NCI-H69 (cell line): ENCODE measurements around the gene MEIS1.
A peak's percentile ranks its signal among the peaks of the same experiment; 100 is the strongest.
"Not testable (repeated sequence)": the region's sequence is repeated elsewhere in the genome, so short reads cannot be mapped to it uniquely, and the experiment has no call there.

Experiments
- DNase-seq: peaks from one replicate; lab custom pipeline; 2025; lab: John Stamatoyannopoulos, UW

Gene MEIS1

GRCh38 chr2:66467718-66468117, 32.8 kb downstream of the MEIS1 start:
- no peak for DNase-seq

DNA sequence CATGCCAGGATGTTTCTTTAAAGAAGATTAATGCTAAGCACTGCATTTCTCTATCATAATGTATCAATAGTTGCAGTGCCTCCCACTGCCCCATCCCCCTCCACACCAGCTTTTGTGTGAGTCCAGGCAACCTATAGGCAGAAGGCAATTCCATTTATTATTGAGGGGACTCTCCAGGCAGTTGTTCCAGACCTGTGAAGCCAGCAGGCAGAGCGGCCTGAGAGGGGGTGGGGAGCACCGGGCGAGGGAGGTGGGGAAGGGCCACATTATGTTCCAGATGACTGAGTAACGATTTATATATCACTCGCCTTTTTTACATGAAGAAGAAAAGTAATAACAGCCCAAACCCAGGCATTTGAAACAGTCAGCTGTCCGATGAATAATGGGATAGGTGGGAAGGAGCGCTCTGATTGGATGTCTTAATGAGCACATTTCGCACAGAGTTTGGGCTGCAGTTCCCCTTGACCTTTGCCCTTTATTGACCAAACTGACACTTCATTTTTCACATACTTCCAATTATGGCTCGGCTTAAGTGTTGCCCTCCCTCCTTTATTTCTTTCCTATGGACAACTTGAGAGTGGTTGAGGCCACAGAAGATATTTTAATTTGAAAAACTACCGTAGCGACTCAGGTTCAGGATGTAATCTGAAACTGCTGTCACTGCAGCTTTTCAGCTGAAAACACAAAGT, 34.4 kb downstream of the MEIS1 start:
- DNase-seq: no peak

- DNase-seq: peak; percentile 22
These were observed 35.3 kb downstream of the MEIS1 start for GRCh38 chr2:66470199-66470598.

DNA sequence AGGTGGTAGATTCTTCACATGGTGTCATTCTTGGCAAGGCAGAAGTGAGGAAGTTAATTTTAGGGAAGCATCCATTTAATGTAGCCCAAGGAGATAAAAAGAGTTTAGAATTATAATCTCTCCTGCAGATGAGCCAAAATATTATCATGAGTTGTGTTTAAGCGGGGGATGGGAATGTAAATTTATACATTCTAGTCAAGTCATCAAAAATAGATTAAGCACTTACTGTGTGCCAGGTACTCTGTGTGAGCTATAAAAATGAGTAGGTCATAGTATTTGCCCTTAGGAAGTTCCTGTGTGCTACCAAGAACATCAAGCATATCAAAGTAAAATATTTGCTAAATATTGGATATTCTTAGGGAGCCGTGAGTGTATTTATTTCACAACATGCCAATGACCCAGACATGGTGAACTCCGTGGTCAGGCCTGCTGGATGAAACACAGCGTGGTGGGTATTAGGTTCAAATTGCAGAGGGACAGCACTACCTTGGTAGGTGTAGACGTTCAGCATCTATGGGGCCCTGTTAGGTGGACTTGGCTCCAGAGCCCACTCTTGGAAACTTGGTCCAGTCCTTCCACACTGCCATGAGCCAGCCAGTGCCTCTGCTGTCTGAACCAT, 37.4 kb downstream of the MEIS1 start:
- DNase-seq: no peak

DNA sequence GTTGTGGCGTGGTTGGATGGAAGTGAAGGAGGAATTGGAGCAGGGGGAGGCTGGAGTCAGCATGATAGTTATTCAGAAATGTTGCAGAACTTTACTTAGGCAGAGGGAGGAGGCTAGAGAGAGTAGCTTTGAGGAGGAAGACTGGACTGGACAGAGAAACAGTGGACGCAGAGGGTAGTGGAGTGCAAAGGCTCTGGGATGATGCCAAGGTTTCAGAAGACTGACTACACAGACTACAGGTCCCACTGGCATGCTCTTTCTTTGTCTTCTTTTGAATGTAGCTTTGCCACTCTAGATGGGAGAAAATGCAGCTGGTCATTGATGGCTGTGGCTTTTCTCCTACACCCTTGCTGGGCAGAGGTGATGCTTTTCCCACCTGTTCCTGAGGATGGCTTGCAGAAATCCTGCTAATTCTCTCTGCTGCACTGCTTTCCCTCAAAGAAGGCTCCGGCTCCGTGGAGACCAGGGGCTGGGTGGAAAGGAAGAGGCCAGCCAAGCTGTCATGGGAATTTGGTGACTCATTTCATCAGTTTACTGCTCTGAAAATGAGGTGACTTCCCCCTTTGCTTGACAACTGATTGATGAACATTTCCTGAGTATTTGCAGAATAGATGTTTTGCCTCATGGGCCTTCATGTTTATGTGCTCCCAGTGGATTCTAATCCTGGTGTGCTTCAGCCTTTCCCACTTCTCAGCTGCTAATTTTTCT, 42.4 kb downstream of the MEIS1 start:
- DNase-seq: no peak

DNA sequence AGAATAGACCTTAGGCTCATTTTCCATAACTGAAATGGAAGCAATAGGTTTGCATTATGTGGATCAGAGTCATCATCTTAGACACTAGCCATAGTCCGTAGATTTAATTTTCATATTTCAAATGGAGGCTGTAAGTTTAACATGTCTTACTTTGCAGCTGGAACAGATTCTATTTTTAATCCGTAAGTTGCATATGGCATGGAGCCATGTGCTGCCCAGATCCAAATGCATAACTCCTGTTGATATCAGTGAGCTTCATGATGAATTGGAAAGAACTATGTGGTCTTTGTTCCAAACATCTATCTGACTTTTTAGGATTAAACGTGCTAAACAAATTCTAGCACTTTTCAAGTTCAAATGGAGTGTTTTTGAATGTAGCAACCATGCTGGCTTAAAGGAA, 43.4 kb downstream of the MEIS1 start:
- DNase-seq: no peak

DNA sequence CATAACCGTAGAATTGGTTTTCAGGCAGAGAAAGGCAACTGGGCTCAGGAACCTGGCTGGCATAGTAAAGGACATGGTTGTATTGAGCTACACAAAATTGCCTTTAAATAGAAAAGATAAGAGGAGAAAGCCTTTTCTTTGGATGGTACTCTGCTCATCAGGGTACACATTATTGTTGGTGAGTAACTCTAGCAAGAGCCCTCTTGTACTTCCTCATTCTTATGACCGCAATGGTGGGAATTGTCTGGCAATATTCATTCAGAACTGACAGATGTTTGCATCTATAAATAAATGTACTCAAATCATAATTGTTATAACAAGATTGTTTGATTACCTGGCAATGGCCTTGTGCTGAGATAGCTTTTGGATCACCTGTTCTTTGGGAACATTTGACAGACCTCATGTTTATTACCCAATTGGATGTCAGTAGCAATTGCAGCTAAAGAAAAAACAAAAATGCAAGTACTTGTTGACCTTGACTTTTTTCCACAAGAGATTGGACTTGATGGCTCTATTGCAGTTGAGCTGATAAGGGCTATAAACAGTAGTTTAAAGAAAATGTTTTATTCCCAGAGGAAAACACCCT, 43.9 kb downstream of the MEIS1 start:
- no peak for DNase-seq

- no peak for DNase-seq
These were observed 46.2 kb downstream of the MEIS1 start for GRCh38 chr2:66481100-66481549.

GRCh38 chr2:66485252-66485651, 50.3 kb downstream of the MEIS1 start:
- DNase-seq: not testable (repeated sequence)

DNA sequence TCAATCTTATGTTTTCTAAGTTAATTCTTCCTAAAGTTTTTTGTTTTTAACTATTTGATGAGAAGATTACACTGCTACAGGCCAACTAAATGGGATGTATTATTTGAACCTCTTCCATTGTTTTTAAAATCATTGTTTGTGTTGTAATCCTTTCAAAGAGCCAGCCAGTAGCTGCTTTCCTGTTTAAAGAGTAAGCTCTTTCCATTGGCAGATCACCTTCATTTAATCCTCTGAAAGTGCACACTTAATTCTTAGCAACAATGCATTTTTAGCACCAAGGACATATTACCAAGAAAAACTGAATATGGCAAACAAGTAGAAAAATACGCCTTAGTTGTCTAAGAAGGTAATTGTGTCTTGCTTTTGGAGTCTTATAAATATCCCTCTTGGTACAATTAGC, 54.0 kb downstream of the MEIS1 start:
- peak; percentile 71 for DNase-seq

DNA sequence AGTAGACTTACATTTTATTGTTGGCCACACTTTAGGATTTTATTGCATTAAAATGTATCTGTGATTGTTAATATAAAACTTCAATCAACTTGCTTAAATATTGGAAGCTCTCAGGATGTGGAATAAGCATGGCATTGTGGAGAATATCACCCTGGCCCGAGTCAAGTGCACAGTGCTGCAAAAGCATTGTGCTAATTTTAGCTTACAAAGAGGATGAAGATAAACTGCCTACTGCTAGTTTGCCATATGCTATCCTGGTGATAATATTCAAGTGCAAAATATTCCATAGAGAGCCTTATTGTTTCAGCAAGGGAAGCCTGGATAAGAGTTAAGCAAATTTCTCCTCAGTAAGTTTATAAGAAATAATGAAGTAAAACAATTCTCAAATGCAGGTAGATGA, 54.5 kb downstream of the MEIS1 start:
- peak; percentile 71 for DNase-seq

DNA sequence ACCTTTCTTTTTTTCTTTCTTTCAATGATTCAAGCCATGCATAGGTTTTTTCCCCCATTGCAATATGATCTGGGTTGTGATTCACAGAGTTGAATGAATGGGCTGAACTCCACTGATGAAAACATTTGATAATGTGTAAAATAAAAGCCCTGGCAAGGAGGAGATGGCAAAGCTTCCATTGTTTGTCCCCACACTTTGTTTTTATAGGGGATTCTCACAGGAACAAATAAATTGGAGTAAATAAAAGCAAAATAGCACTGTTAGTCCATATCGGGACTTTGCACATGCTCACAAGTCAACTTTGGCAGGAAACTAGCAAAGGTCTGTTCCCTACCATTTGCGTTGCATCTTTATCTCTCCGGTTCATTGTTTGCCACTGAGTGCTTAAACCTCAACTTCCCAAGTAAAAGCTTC, 55.7 kb downstream of the MEIS1 start:
- DNase-seq: peak; percentile 49

DNA sequence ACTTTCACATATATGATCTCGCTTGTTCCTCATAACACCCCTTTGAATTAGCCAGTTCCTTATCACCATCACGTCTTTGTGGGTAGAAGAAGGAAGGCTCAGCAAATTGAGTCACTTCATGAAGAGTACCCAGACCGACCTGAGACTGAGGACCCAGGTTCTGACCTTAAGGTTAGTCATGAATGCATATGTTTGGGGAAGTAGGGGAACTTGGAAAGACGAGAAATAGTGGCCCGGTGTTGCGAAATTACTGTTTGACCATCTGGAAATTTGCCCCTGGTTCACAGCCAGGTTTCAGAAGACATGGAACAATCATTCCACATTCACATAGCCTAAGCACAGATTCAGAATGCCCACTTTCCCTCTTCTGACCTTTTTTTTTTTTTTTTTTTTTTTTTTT, 59.8 kb downstream of the MEIS1 start:
- DNase-seq: no peak

DNA sequence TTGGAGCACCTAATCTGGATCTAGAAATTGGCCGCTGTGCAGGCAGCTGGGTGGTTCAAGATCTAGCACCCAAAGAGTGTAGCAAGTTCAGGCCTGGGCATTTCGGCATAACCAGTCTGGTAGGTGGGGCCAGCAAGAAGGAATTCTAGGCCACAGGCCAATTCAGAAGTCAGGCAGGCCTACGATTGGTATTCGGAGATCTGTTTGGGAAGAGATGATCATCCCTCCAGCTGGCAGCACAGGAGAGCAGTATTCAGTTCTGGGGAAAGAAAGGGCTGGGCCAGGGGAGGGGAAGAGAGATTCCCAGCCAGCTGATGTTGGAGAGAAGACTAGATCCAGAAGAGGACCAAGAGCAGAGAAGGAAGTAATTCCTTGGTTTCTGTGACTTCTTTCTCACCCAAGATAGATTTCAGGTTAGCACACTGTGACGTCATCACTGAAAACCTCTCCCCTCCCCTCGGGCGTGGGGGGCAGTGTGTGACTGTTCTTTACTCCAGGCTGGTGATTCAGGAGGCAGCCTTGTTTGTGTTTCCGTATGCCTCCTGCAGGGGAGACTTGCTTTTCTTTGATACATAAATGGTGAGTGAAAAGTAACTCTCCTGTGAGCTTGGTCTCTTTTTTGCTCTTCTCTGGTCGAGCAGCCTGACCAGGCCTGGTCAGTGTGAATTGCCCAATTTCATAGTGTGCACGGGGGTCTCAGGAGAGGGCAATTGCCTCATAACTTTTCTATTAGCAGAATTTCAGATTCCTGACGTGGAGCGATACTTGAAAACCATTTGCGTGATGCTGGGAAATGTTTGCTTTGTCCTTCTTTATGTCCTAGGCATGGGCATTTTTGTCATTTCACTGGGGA, 61.1 kb downstream of the MEIS1 start:
- DNase-seq: peak; percentile 49

DNA sequence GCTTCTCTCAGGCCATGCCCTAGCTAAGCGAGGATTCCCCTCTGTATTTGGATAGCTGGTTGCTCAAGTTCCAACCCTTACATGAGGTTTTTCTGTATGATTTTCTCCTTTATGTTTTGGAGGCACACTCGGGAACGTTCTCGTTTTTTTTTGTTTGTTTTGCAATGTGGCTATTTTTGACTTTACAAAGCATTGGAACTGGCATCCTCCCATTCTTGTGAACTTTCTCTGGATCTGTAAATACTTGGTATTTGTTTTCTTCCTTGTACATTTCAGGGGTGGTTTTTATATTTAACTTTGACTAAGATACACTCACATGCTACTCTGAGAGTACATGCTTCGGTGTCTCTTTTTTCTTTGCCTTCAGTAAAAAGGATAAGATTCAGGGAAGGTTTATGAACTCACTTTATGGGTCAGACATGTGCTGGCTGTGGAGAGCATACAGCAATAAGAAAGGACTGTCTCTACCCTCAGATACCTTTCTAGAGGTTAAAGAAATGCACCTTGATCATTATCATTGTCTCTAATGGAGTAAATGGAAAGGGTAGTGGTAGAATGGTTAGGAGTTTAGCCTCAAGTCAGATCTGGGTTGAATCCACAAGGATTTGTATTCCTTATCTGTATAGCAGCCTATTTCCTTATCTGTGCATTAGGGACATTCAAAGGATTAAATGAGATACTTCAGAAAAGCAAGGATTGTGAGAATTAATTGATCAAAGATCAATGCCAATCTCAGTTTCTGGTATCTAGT, 61.9 kb downstream of the MEIS1 start:
- no peak for DNase-seq

- DNase-seq: no peak
These were observed 62.7 kb downstream of the MEIS1 start for GRCh38 chr2:66497431-66498288.

GRCh38 chr2:66498289-66498975, 63.5 kb downstream of the MEIS1 start:
- DNase-seq: no peak

GRCh38 chr2:66501267-66501666, 66.3 kb downstream of the MEIS1 start:
- no peak for DNase-seq

- no peak for DNase-seq
These were observed 71.3 kb downstream of the MEIS1 start for GRCh38 chr2:66506265-66506664.
